ENCODE data around the gene SRI.
A peak's percentile ranks its signal among the peaks of the same experiment; 100 is the strongest.
"Not testable (repeated sequence)": the region's sequence is repeated elsewhere in the genome, so short reads cannot be mapped to it uniquely, and the experiment has no call there.

SRI gene

GRCh38 chr7:88200261-88200660 is 19.6 kb downstream of the SRI start:
- intact Hi-C loops (cut with DNase I), result no loop called here
- DNase-seq, result no peak

- DNase-seq, result peak in 9 of 42 donors; percentile 3 to 62 (median 43)
- intact Hi-C loops (cut with DNase I), result no loop called here
These were observed 27.9 kb downstream of the SRI start for GRCh38 chr7:88191911-88192310.

DNA sequence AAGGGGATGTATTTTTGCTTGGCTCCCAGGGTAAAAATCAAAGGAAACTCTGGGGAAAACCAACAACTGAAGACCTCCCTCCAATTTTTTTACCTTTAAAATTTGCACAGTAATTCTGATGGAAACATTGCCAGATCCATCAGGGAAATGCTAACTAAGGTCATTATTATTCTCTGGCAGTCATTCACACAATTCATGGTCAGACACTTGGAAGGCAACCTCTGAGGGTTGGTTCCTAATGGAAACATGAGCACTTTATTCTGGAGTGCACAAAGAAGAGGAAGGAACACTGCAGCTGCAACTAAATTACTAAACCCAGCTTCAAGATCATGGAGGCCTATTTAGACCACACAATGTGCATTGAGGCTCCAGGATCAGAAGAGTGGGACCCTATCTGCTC is 34.2 kb downstream of the SRI start:
- intact Hi-C loops (cut with DNase I), result no loop called here
- DNase-seq, result peak in 1 of 42 donors; percentile 39

GRCh38 chr7:88184848-88185304 is 35.0 kb downstream of the SRI start:
- intact Hi-C loops (cut with DNase I), result no loop called here
- peak in 5 of 42 donors; percentile 21 to 63 (median 43) for DNase-seq

DNA sequence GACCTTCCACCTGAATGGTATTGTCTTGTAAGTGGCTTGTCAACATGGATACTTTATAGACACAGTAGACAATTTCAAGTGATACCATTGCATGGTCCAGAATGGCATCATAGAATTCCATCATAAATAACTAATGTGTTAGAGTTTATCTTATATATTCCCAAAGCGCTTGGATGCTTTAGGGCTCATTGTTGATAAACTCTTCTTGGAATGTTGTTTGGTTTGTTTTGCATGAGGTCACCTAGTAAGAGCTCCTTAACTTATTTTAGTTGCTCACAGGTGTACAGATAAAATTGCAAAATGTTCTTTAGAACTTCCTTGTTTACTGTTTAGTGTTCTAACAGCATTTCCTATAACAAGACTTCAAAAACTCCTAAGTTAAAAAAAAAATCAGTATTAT is 36.8 kb downstream of the SRI start:
- DNase-seq, result no peak
- intact Hi-C loops (cut with DNase I), result no loop called here

- intact Hi-C loops (cut with DNase I), result no loop called here
- DNase-seq, result no peak
These were observed 43.6 kb downstream of the SRI start for GRCh38 chr7:88176190-88176589.

DNA sequence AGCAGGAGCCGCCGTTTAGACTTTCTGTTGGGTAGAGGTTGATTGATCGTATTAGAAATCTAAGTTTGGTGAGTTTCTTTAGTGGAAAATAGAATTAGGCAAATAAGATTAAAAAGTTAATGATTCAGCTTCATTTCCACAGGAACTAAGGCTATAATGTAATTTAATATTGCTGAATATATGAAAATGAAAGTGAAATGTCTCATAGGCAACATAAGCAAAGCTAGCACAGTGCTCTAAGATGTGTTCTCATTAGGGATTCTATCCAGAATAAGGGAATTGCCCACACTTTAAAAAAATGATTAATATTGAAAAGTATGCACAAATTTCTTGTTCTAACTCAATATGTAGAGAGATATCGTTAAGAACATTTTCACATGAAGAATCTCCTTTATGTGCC is 47.0 kb downstream of the SRI start:
- intact Hi-C loops (cut with DNase I), result no loop called here
- DNase-seq, result no peak

- no peak for DNase-seq
- intact Hi-C loops (cut with DNase I), result loop anchor here (5.0 kb wide), 1 partner anchor 363 kb away; no protein-coding TSS in a partner anchor
These were observed 50.0 kb downstream of the SRI start for GRCh38 chr7:88169717-88170320.

- no peak for DNase-seq
- intact Hi-C loops (cut with DNase I), result loop anchor here (5.0 kb wide), 1 partner anchor 360 kb away; no protein-coding TSS in a partner anchor
These were observed 52.1 kb downstream of the SRI start for GRCh38 chr7:88167721-88168120.

DNA sequence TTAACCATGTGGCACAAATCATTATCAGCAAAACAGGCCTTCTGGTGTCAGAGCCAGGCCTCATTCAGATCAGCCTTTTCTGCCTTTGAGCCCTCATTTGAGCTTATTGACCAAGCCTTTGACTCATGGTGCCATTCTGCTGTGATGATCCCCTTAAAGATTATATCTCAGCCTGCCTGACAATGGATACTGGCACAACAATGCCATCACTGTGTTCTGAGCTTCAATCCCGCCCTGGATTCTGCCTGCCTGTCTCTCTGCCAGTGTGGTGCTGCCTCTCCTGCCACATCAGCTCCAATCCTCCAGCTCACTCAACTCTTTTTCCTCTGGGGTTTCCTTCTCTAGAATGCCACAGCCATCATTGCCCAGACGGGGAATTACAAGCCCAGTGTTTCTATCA is 52.6 kb downstream of the SRI start:
- intact Hi-C loops (cut with DNase I), result loop anchor here (5.0 kb wide), 1 partner anchor 360 kb away; no protein-coding TSS in a partner anchor

GRCh38 chr7:88165697-88166096 is 54.1 kb downstream of the SRI start:
- DNase-seq, result no peak
- intact Hi-C loops (cut with DNase I), result loop anchor here (5.0 kb wide), 1 partner anchor 358 kb away; no protein-coding TSS in a partner anchor

More for the DNA sequence above, 52.6 kb downstream of the SRI start:
- DNase-seq, result peak; percentile 7 to 84 (median 64)

DNA sequence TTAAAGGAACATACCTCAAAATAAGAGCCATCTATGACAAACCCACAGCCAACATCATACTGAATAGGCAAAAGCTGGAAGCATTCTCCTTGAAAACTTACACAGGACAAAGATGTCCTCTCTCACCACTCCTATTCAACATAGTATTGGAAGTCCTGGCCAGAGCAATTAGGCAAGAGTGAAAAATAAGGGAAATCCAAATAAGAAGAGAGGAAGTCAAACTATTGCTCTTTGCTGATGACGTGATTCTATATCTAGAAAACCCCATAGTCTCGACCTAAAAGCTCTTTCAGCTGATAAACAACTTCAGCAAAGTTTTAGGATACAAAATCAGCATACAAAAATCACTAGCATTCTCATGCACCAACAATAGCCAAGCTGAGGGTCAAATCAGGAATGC is 60.1 kb downstream of the SRI start:
- intact Hi-C loops (cut with DNase I), result not testable (repeated sequence)

DNA sequence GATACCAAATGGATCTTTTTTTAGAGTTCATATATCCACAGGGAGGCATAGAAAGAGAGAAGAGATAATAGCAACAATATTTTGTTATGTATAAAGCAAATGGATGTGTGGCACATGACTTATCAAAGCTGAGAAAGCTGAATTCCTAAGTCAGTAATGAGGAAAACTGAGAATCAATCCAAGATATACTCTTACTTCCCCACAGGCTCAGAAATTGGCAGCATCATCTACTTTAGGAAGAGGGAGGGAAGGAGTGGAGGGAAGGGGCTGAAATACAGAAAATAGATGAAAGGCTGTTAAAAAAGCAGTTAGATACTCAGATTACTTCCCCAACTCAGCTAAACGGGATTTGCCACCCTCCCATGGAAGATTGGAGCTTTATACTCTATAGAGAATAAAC is 63.5 kb downstream of the SRI start:
- intact Hi-C loops (cut with DNase I), result no loop called here
- no peak for DNase-seq

More for the DNA sequence above, 60.1 kb downstream of the SRI start:
- DNase-seq, result not testable (repeated sequence)

- intact Hi-C loops (cut with DNase I), result no loop called here
- DNase-seq, result no peak
These were observed 64.1 kb downstream of the SRI start for GRCh38 chr7:88155756-88156155.

All from head of caudate nucleus (tissue), 42 donors.